B cell (primary cell): ENCODE data around the gene SRPK1. TPM values are rescaled to one million over a fixed set of nuclear protein-coding genes. Genes with fewer than 3 reads are reported as not detected.

Experiments
- ATAC-seq: fragments of 200-7000 bp; cut with Tn5 transposase; one replicate; pipeline ENCODE4 v1.10.0; 2021; ENCODE audit warnings: low read depth, mild to moderate bottlenecking, moderate number of reproducible peaks, moderate library complexity
- CTCF ChIA-PET: fragments of 350-600 bp; sonication (Branson Sonifier 250); formaldehyde crosslinking; loops from one replicate; lab custom pipeline; 2021; ENCODE audit warnings: antibody characterized with exemption, inconsistent platforms; lab: Charles Lee
- POLR2A ChIA-PET: fragments of 350-600 bp; sonication (Branson Sonifier 250); formaldehyde crosslinking; loops from one replicate; lab custom pipeline; 2021; ENCODE audit warnings: antibody characterized with exemption; lab: Charles Lee
- DNase-seq: peaks from one replicate; pipeline ENCODE4 v3.0.0; 2013
- H2AFZ ChIP-seq: 2 replicates; pipeline ENCODE4 v1.6.1; 2012; ENCODE audit warnings: mild to moderate bottlenecking, low read depth, low read length; ENCODE audit not compliant: insufficient read depth, poor library complexity, severe bottlenecking
- H3K27ac ChIP-seq, 2 donors: 1 replicate in 1 of 2; 2 replicates in 1 of 2; pipeline ENCODE4 v1.5.1; 2012 to 2013; ENCODE audit warnings: low read length in 2 of 2, mild to moderate bottlenecking in 2 of 2, moderate library complexity in 1 of 2
- H3K27me3 ChIP-seq, 4 experiments: fragments of 200-600 bp in 1 of 4; sonication (generic) in 1 of 4; replicated peaks in 1 of 4; 1 replicate in 2 of 4; 2 replicates in 2 of 4; pipeline versions ENCODE4 v1.6.1 to v1.7.0; 2013 to 2016; ENCODE audit warnings: low read length in 3 of 4, mild to moderate bottlenecking in 2 of 4, mixed read lengths in 1 of 4, moderate library complexity in 1 of 4; ENCODE audit not compliant: insufficient read depth in 4 of 4, control insufficient read depth in 3 of 4; ENCODE audit errors: control extremely low read depth in 1 of 4
- H3K36me3 ChIP-seq, 2 experiments: replicated peaks in 1 of 2; 1 replicate in 1 of 2; 2 replicates in 1 of 2; pipeline versions ENCODE4 v1.6.1 to v1.7.1; 2013; ENCODE audit warnings: low read length in 1 of 2; ENCODE audit not compliant: insufficient read depth in 2 of 2, control insufficient read depth in 1 of 2; ENCODE audit errors: control extremely low read depth in 1 of 2, extremely low read depth in 1 of 2
- H3K4me1 ChIP-seq, 2 donors: fragments of 200-600 bp in 1 of 2; sonication (generic) in 1 of 2; 1 replicate in 1 of 2; 2 replicates in 1 of 2; pipeline versions ENCODE4 v1.5.1 to v1.6.1; 2013 to 2017; ENCODE audit warnings: low read length in 2 of 2; ENCODE audit not compliant: control insufficient read depth in 2 of 2, insufficient read depth in 2 of 2
- H3K4me2 ChIP-seq: replicated peaks from 2 replicates; pipeline ENCODE3; 2012; ENCODE audit warnings: mild to moderate bottlenecking, low read depth, low read length; ENCODE audit not compliant: poor library complexity, severe bottlenecking
- H3K4me3 ChIP-seq, 5 experiments: fragments of 200-600 bp in 1 of 5; sonication (generic) in 1 of 5; 1 replicate in 3 of 5; 2 replicates in 2 of 5; pipeline versions ENCODE4 v1.5.1 to v1.7.0; 2011 to 2016; ENCODE audit warnings: low read length in 4 of 5, mild to moderate bottlenecking in 4 of 5, low read depth in 2 of 5, control low read depth in 1 of 5, moderate library complexity in 1 of 5; ENCODE audit not compliant: insufficient read depth in 1 of 5; ENCODE audit errors: control extremely low read depth in 1 of 5, extremely low read depth in 1 of 5
- H3K79me2 ChIP-seq: fragments of 200-600 bp; sonication (generic); one replicate; pipeline ENCODE4 v1.6.0; 2016; ENCODE audit warnings: low read length; ENCODE audit not compliant: control insufficient read depth, insufficient read depth
- H3K9ac ChIP-seq: fragments of 200-600 bp; sonication (generic); 2 replicates; pipeline ENCODE4 v1.6.1; 2017; ENCODE audit warnings: mild to moderate bottlenecking, low read length, moderate library complexity
- H3K9me3 ChIP-seq, 3 donors: one replicate each; pipeline versions ENCODE4 v1.6.1 to v1.7.1; 2013; ENCODE audit warnings: low read length in 2 of 3; ENCODE audit not compliant: control insufficient read depth in 2 of 3, insufficient read depth in 1 of 3; ENCODE audit errors: control extremely low read depth in 1 of 3
- H4K20me1 ChIP-seq: 2 replicates; pipeline ENCODE4 v1.6.0; 2012; ENCODE audit warnings: mild to moderate bottlenecking, low read length; ENCODE audit not compliant: insufficient read depth, control insufficient read depth, poor library complexity, severe bottlenecking
- H3K27ac Mint-ChIP-seq: one replicate; pipeline ENCODE4 v1.8.0; 2021; ENCODE audit warnings: mixed read lengths
- H3K27me3 Mint-ChIP-seq: one replicate; pipeline ENCODE4 v1.8.0; 2021; ENCODE audit warnings: mixed read lengths
- H3K4me1 Mint-ChIP-seq: one replicate; pipeline ENCODE4 v1.8.0; 2021; ENCODE audit warnings: mixed read lengths
- H3K4me3 Mint-ChIP-seq: one replicate; pipeline ENCODE4 v1.8.0; 2021; ENCODE audit warnings: mixed read lengths
- H3K9me3 Mint-ChIP-seq: one replicate; pipeline ENCODE4 v1.8.0; 2022; ENCODE audit warnings: mixed read lengths; ENCODE audit not compliant: insufficient read depth
- CTCF ChIP-seq: fragments of 200-600 bp; IDR thresholded peaks from one replicate; pipeline ENCODE4 v1.8.0; 2022; ENCODE audit warnings: antibody characterized with exemption, mild to moderate bottlenecking
- EZH2 ChIP-seq: IDR thresholded peaks from 2 replicates; pipeline ENCODE4 v1.6.1; 2012; ENCODE audit warnings: borderline replicate concordance, low read depth, mild to moderate bottlenecking, moderate library complexity, low read length; ENCODE audit not compliant: insufficient read depth, poor library complexity, severe bottlenecking
- WGBS: methylation state at CpG from one replicate; pipeline ENCODE4 v1.1.5; 2013; ENCODE audit warnings: missing lambda C conversion rate; ENCODE audit not compliant: insufficient coverage; 5-methylcytosine and 5-hydroxymethylcytosine counted together
- intact Hi-C: fragments of 100-400 bp; cut with micrococcal nuclease; formaldehyde crosslinking; loops from one replicate; pipeline ENCODE4 v1.10.0; 2022
- polyA plus RNA-seq: library from polyadenylated mRNA; depleted of rRNA; stranded (reverse); fragments of >200 nt; gene quantifications from 2 replicates; pipeline ENCODE4 v1.2.3, GENCODE V29; 2012
- total RNA-seq, 2 donors: library from RNA; stranded (reverse); fragments of 120-200 nt in 1 of 2; gene quantifications; 1 replicate in 1 of 2; 2 replicates in 1 of 2; pipeline versions ENCODE4 v1.2.3 to v1.2.4, GENCODE V29; 2013 to 2022

The SRPK1 gene
- total and polyA plus RNA-seq, 2 donors (not counting 1 experiment from before 2014, with no cell fraction given) = 9.7 to 53.3 TPM

GRCh38 chr6:35924146-35924545 is 3.2 kb upstream of the SRPK1 start:
- no peaks in the 10 kb centered on the region for H4K20me1 ChIP-seq
- ATAC-seq (no peak), DNase-seq (no peak)
- no peaks in the 10 kb centered on the region for H3K27me3 ChIP-seq
- WGBS = no CpG with 5 or more reads among the region's 1 CpG
- no peaks in the 10 kb centered on the region for H3K9me3 ChIP-seq
- intact Hi-C loops = no loop called here
- ChIA-PET POLR2A (no interaction called here), CTCF (interaction anchor here (0.7 kb wide), 1 partner anchor 209 kb away, joined by 4 read pairs; no protein-coding TSS in a partner anchor)
- H3K79me2 ChIP-seq = peaks cover 24% of the 10 kb centered on the region
- no peak overlapping the region for H3K9ac ChIP-seq
- H3K4me3 Mint-ChIP-seq = no peak overlapping the region
- no peak overlapping the region for H3K27ac ChIP-seq
- no peaks in the 10 kb centered on the region for H3K9me3 Mint-ChIP-seq
- H3K27ac Mint-ChIP-seq = no peak overlapping the region
- no peak overlapping the region for H2AFZ ChIP-seq
- peaks cover 12 to 15% of the 10 kb centered on the region in 2 donors for H3K4me1 ChIP-seq
- no peaks in the 10 kb centered on the region for H3K36me3 ChIP-seq
- H3K4me3 ChIP-seq = no peak overlapping the region
- H3K27me3 Mint-ChIP-seq = no peaks in the 10 kb centered on the region
- H3K4me1 Mint-ChIP-seq = peaks cover 13% of the 10 kb centered on the region
- TF ChIP-seq EZH2 = no peak
- TF ChIP-seq CTCF = no peak
- no peak overlapping the region for H3K4me2 ChIP-seq

GRCh38 chr6:35922139-35922554 is 1.2 kb upstream of the SRPK1 start:
- H3K4me2 ChIP-seq = no peak overlapping the region
- H2AFZ ChIP-seq = no peak overlapping the region
- peaks cover 26% of the 10 kb centered on the region for H3K4me1 Mint-ChIP-seq
- no peak overlapping the region for H3K27ac ChIP-seq
- no peaks in the 10 kb centered on the region for H3K9me3 Mint-ChIP-seq
- ChIA-PET CTCF (no interaction called here), POLR2A (no interaction called here)
- intact Hi-C loops = no loop called here
- H3K9ac ChIP-seq = no peak overlapping the region
- H3K27me3 Mint-ChIP-seq = no peaks in the 10 kb centered on the region
- no peak for ATAC-seq
- H3K27me3 ChIP-seq = no peaks in the 10 kb centered on the region
- H3K4me3 ChIP-seq = no peak overlapping the region
- peaks cover 32% of the 10 kb centered on the region for H3K79me2 ChIP-seq
- H3K4me1 ChIP-seq = peaks cover 19 to 25% of the 10 kb centered on the region in 2 donors
- H3K9me3 ChIP-seq = no peaks in the 10 kb centered on the region
- DNase-seq = no peak
- TF ChIP-seq CTCF = no peak
- no peak for TF ChIP-seq EZH2
- 100% methylated on average over 2 of the region's 5 CpGs for WGBS
- no peaks in the 10 kb centered on the region for H4K20me1 ChIP-seq
- H3K4me3 Mint-ChIP-seq = no peak overlapping the region
- H3K27ac Mint-ChIP-seq = no peak overlapping the region
- peaks cover under 1 to 3% of the 10 kb centered on the region in 2 experiments for H3K36me3 ChIP-seq
